Measurements from ENCODE around the gene STAT4.
A peak's percentile ranks its signal among the peaks of the same experiment; 100 is the strongest.

The STAT4 gene

DNA sequence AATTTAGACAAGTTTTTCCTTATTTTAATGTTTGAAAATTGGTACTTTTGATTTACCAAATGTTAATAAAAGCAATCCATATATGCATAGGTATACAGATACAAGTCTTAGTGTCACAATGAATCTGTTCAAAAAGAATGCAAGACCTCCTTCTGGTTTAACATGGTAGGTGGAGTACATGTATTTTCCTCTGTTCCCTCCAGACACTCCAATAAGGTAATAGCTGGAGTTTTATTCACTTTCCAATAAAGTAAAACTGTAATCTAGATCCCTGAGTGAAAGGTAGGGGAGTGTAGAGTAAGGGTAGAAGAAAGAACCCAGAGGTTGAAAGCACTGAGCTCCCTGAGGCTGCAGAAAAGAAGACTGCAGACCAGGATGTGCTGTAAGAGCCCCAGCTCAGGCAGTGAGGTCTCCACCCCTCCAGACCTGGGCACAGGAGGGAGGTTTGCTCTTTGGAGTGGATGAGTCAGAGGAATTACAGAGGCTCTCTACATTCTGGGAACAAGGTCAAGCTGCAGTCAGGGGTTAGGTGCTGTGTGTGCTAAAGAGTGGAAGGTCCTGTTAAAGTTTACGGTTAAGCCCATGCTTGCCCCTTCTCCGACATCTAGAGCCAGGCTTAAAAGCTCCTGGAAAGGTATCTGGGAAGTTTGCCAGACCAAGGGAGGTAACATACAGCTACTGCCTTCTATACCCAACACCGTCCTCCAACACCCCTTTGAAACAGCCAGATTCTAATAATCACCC, 109.2 kb downstream of the STAT4 start:
- DNase-seq (ENCODE audit: low spot score), result no peak

DNA sequence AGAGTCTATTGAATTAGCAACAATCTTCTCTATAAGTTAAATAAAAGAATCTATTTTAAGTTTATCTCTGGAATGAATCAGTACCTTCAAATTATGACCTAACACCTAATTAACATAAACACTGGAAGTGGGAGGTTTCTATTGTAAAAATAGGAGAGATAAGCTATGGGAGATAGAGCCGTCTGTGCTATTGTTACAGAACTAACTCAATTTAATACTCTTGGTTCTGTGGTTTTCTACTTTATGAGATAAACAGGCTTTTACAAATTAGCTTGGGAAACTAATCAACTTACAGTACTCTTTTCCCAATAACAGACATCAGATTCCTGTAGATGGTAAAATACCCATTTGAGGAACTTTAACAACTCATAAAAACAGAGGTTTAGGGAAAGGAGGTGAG, 111.2 kb downstream of the STAT4 start:
- no peak for DNase-seq (ENCODE audit: low spot score)

GRCh38 chr2:191038741-191039140, 112.1 kb downstream of the STAT4 start:
- DNase-seq (ENCODE audit: low spot score), result no peak

DNA sequence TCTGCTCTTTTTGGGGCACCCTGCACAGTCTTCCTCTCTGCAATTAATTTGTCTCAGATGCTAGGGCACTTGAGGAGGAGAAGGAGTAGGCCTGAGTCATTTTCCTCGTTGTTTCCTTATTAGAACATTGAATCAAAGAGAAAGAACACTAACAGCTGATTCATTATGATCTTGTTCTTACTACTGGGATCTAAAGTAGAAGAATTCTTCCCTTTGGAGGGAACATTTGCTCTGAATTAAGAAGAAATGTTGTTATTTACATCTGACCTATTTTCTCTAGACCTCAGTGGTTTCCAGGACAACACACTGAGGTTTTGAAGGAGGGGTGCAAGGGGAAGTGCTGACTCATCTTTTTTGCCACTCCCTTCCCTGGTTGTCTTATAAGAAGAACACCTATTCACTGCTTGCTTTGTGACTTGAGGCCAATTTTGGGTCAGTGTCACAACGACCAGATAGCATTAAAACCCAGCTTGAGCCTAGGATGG, 112.5 kb downstream of the STAT4 start:
- no peak for DNase-seq (ENCODE audit: low spot score)

DNA sequence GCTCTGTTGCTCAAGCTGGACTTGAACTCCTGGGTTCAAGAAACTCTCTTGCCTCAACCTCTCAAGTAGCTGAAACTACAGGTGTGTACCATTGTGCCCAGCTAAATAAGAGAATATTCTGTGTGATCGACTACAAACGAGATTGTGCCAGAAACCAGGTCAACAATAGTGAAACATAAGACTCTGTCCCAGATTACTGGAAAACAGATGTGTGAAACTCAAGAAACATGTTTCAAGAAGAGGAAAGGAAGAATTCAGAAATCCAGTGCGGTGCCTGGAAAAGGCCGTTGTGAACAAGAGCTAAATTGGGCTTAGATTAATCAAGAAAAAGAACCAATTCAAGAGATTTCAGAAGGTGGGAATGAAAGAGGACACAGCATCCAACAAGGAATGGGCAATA, 113.4 kb downstream of the STAT4 start:
- no peak for DNase-seq (ENCODE audit: low spot score)

- DNase-seq (ENCODE audit: low spot score), result no peak
Observed at GRCh38 chr2:191036363-191036762, 114.4 kb downstream of the STAT4 start.

GRCh38 chr2:191032588-191033429, 118.0 kb downstream of the STAT4 start:
- no peak for DNase-seq (ENCODE audit: low spot score)

DNA sequence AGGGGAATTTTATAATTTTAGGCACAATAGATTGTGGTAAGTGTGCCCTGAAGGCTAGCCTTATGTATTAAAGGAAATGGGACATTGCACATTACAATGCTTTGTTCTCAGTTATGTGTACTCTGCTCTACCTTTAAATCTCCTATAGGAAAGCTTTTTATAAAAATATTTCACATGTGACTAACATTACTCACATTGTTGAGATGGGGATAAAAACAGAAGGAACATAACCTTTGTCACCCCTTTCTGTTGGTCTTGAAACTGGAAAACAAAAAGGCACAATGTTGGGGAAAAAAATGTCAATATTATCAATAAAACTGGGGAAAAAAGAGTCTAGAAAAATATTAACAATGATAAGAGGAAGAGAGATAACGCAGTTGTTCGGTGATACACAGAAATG, 119.5 kb downstream of the STAT4 start:
- no peak for DNase-seq (ENCODE audit: low spot score)

- DNase-seq (ENCODE audit: low spot score), result peak; percentile 74
Observed at GRCh38 chr2:191030521-191031154, 120.2 kb downstream of the STAT4 start.

- DNase-seq (ENCODE audit: low spot score), result no peak
Observed at GRCh38 chr2:191029280-191029950, 121.4 kb downstream of the STAT4 start.

- no peak for DNase-seq (ENCODE audit: low spot score)
Observed at GRCh38 chr2:191026377-191026776, 124.4 kb downstream of the STAT4 start.

DNA sequence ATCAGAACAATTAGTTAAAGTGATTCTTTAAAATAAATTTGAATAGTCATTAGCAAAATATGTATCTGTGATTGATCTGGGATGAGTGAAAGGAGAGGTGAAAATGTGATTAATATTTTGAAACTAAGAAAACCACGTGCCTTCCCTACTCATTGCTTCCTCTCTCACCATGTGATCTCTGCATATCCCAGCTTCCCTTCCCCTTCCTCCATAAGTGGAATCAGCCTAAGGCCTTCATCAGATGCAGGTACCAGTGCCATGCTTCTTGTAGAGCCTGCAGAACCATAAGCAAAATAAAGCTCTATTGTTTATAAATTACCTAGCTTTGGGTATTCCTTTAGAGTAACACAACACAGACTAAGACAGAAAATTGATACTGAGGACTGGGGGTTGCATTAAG, 125.7 kb downstream of the STAT4 start:
- DNase-seq (ENCODE audit: low spot score), result no peak

GRCh38 chr2:191023235-191023679, 127.5 kb downstream of the STAT4 start:
- no peak for DNase-seq (ENCODE audit: low spot score)

- DNase-seq (ENCODE audit: low spot score), result no peak
Observed at GRCh38 chr2:191020742-191021381, 129.9 kb downstream of the STAT4 start.

DNA sequence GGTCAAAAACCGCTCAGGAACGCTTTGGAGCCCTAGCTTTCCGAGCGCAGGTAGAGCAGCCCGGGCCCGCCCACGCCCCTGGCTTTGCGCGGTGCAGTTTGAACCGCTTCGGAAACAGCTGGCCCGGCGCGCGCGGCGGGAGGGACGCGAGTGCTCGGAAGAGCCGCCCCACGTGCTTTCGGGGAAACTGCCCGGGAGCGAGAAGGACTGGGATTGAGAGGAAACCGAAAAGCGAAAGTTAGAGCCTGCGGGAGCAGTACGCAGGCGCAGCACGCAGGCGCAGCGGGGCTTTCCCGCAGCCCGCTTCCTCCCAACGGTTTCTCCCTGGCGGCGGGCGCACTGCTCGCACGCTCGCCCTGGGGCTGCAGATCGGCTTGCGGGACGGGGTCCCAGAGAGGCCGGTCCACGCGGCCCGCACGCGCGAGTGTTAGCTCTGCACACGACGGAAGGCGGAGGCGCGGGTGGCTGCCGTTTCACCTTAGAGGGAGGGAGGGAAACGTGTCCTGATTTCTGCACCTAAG, 130.5 kb downstream of the STAT4 start:
- DNase-seq (ENCODE audit: low spot score), result peak; percentile 93

DNA sequence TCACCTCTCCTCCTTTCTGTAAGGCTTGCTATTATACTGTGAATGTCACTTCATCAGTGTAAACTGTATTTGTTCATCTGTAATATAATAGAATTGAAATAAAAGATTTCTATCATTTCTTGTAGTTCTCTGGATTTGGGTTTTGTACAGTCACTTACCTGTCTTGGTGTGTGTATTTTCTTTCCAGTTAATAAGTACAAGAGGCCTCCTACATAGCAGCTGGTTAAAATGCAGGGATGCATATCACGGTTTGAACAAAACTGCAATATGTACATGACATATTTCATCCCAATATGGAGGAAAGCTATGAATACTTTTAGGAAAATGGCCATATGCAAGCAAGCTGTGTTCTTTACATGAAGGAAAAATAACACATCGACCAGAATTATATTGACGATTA, 131.4 kb downstream of the STAT4 start:
- no peak for DNase-seq (ENCODE audit: low spot score)

- DNase-seq (ENCODE audit: low spot score), result no peak
Observed at GRCh38 chr2:191018643-191019119, 132.1 kb downstream of the STAT4 start.

DNA sequence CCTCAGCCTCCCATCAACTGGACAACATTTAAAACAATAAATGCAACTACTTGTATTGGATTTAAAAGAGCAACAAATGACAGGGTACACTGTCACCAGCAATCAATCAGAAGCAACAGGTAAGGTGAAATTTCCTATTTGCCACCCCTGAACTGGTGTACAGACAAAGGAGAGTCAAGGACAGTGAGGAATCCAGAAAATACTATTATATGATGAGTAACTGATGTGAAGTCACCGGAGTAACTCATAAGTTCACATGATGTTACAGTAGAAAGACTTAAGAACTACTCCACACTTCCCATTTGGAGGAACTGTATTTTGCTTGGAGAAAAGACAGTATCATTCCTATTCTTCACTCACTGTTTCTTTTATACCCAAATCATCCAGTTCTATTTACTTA, 132.7 kb downstream of the STAT4 start:
- no peak for DNase-seq (ENCODE audit: low spot score)

- no peak for DNase-seq (ENCODE audit: low spot score)
Observed at GRCh38 chr2:191015831-191016230, 135.0 kb downstream of the STAT4 start.

GRCh38 chr2:191015239-191015638, 135.6 kb downstream of the STAT4 start:
- peak; percentile 10 for DNase-seq (ENCODE audit: low spot score)

DNA sequence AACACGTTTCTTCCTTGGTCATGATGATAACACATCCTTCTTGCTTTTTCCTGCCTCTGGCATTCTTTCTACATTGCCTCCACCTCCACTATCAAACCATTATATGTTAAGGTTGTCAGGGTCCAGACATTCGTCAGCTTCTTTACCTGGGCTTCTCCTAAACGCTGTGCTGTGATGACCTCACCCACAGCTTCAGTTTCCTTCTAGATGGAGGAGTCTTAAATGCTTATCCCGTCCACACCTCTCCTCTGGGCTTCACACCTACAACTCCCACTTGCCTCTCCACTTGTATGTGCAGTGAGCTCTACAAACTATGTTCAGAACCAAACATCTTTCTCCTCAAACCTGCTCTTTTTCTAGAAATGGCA, 136.2 kb downstream of the STAT4 start:
- DNase-seq (ENCODE audit: low spot score), result no peak

All from NAMALWA (cell line).